ENCODE data around the gene NRCAM. TPM values are rescaled to one million over a fixed set of nuclear protein-coding genes. Genes with fewer than 3 reads are reported as not detected.

NRCAM gene
- total and polyA plus RNA-seq, 2 of the 13 experiments (the other 11 are each of a cell fraction or from before 2014, with no cell fraction given): 0.31 to 0.33 TPM

DNA sequence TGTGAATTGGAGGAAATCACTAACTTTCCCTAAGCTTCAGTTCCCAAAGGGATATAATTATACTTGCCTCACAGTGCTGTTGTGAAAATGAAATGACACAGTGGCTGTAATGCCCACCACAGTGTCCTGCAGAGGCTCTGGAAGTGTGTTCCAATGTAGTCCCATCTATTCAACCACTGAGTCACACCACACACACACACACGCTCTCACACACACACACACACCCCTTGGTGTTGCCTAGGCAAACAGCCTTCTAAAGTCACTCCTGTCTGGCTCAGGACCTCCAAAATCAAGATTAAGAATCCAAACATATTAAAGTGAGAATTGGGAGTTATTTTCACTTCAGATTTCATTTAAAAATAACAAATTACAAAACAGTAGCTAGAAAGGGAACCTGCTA lies 73.3 kb downstream of the NRCAM start:
- H3K4me1 ChIP-seq (ENCODE audit: insufficient read depth, low read length): no peaks in the 10 kb centered on the region
- no peak for TF ChIP-seq RCOR2 (CRISPR knock-in tag; IDR thresholded peaks at IDR 0.05)
- no peaks in the 10 kb centered on the region for H3K79me2 ChIP-seq (ENCODE audit: insufficient read depth, low read length)
- 13% methylated on average over 1 of the region's 1 CpG for WGBS (ENCODE audit: low lambda C conversion rate)
- no peak overlapping the region for H2AFZ ChIP-seq (ENCODE audit: low read length)
- FAIRE-seq (no peak), ATAC-seq (no peak), DNase-seq (ENCODE audit: low spot score) (no peak)
- ChIA-PET CTCF (ENCODE audit: low intra/inter-chr PET ratio, low total read pairs) (no interaction called here), POLR2A (no interaction called here)
- H3K27me3 ChIP-seq (ENCODE audit: control insufficient read depth in 1 of 2, insufficient read depth in 2 of 2, low read length in 2 of 2): no peaks in the 10 kb centered on the region; a peak in 1 of 5 replicates
- no peak overlapping the region for H3K27ac ChIP-seq (ENCODE audit: extremely low read length, insufficient read depth, low read length)
- H3K36me3 ChIP-seq (replicated peaks in 1 of 2; ENCODE audit: control insufficient read depth in 1 of 2, insufficient read depth in 2 of 2, low read length in 2 of 2): no peaks in the 10 kb centered on the region
- no TSS peak for BruUV-seq (replicated peaks)
- intact Hi-C loops (cut with micrococcal nuclease; ENCODE audit: unreplicated experiment) (loop anchor here (10.0 kb wide), 1 partner anchor 198 kb away; no protein-coding TSS in a partner anchor), in situ Hi-C loops (cut with HindIII; ENCODE audit: extremely low pct_ligation_motif_present, low pct_unique_long_range_greater_than_20kb) (no loop called here)
- H4K20me1 ChIP-seq (ENCODE audit: insufficient read depth, low read length): no peaks in the 10 kb centered on the region
- H3K4me3 ChIP-seq (replicated peaks in 1 of 3; ENCODE audit: insufficient read depth in 1 of 3, low read depth in 2 of 3, low read length in 3 of 3): no peak overlapping the region
- no peak overlapping the region for H3K4me2 ChIP-seq (ENCODE audit: low read depth, low read length)
- no peaks in the 10 kb centered on the region for H3K9me3 ChIP-seq (ENCODE audit: low read length)
- no peak overlapping the region for H3K9ac ChIP-seq (ENCODE audit: insufficient read depth, low read depth, low read length)

DNA sequence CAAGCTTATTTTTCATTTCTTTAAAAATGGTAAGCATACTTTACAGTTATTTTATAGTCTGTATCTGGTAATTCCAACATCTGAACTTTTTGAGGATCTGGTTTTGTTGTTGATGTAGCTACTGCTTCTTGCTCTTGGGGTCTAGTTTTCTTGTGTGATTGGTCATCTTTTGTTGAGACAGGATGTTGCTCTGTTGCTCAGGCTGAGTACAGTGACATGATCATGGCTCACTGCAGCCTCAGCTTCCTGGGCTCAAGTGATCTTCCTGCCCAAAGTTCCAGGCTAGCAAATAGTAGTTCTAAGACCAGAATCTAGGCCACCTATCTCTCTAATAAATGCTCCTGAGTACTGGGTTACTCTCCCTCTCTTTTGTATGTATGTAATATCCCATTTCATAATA lies 75.7 kb downstream of the NRCAM start:
- TF ChIP-seq NFE2L2 (IDR thresholded peaks at IDR 0.05; ENCODE audit: low read length): no peak
- TF ChIP-seq GLI4 (CRISPR knock-in tag; IDR thresholded peaks at IDR 0.05; ENCODE audit: borderline replicate concordance): no peak
- no peak for TF ChIP-seq ZNF713 (CRISPR knock-in tag; IDR thresholded peaks at IDR 0.05)
- TF ChIP-seq, protein P1, sequence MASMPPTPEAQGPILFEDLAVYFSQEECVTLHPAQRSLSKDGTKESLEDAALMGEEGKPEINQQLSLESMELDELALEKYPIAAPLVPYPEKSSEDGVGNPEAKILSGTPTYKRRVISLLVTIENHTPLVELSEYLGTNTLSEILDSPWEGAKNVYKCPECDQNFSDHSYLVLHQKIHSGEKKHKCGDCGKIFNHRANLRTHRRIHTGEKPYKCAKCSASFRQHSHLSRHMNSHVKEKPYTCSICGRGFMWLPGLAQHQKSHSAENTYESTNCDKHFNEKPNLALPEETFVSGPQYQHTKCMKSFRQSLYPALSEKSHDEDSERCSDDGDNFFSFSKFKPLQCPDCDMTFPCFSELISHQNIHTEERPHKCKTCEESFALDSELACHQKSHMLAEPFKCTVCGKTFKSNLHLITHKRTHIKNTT (CRISPR knock-in tag; IDR thresholded peaks at IDR 0.05): no peak
- no peak for TF ChIP-seq KLF16 (CRISPR knock-in tag; IDR thresholded peaks at IDR 0.05)
- TF ChIP-seq, protein P2, sequence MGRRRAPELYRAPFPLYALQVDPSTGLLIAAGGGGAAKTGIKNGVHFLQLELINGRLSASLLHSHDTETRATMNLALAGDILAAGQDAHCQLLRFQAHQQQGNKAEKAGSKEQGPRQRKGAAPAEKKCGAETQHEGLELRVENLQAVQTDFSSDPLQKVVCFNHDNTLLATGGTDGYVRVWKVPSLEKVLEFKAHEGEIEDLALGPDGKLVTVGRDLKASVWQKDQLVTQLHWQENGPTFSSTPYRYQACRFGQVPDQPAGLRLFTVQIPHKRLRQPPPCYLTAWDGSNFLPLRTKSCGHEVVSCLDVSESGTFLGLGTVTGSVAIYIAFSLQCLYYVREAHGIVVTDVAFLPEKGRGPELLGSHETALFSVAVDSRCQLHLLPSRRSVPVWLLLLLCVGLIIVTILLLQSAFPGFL (CRISPR knock-in tag; IDR thresholded peaks at IDR 0.05): no peak
- no peak for TF ChIP-seq KDM5A (IDR thresholded peaks at IDR 0.05; ENCODE audit: borderline replicate concordance, low read length)
- no peak for TF ChIP-seq ZNF776 (CRISPR knock-in tag; IDR thresholded peaks at IDR 0.05)
- no peak for TF ChIP-seq ZNF510 (CRISPR knock-in tag; IDR thresholded peaks at IDR 0.05; ENCODE audit: low read depth)
- no peak for TF ChIP-seq ZNF562 (CRISPR knock-in tag; IDR thresholded peaks at IDR 0.05; ENCODE audit: borderline replicate concordance)
- TF ChIP-seq, protein P3, sequence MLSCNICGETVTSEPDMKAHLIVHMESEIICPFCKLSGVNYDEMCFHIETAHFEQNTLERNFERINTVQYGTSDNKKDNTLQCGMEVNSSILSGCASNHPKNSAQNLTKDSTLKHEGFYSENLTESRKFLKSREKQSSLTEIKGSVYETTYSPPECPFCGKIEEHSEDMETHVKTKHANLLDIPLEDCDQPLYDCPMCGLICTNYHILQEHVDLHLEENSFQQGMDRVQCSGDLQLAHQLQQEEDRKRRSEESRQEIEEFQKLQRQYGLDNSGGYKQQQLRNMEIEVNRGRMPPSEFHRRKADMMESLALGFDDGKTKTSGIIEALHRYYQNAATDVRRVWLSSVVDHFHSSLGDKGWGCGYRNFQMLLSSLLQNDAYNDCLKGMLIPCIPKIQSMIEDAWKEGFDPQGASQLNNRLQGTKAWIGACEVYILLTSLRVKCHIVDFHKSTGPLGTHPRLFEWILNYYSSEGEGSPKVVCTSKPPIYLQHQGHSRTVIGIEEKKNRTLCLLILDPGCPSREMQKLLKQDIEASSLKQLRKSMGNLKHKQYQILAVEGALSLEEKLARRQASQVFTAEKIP (CRISPR knock-in tag; IDR thresholded peaks at IDR 0.05; ENCODE audit: borderline replicate concordance): no peak
- no peak for TF ChIP-seq NFYB (CRISPR knock-in tag; IDR thresholded peaks at IDR 0.05)
- TF ChIP-seq ZMYM2 (CRISPR knock-in tag; IDR thresholded peaks at IDR 0.05): no peak
- TF ChIP-seq ARHGAP35 (CRISPR knock-in tag; IDR thresholded peaks at IDR 0.05; ENCODE audit: borderline replicate concordance): no peak
- H3K9me3 ChIP-seq (ENCODE audit: low read length): no peaks in the 10 kb centered on the region
- no peaks in the 10 kb centered on the region for H3K36me3 ChIP-seq (replicated peaks in 1 of 2; ENCODE audit: control insufficient read depth in 1 of 2, insufficient read depth in 2 of 2, low read length in 2 of 2)
- BruUV-seq (replicated peaks): no TSS peak
- H3K79me2 ChIP-seq (ENCODE audit: insufficient read depth, low read length): no peaks in the 10 kb centered on the region
- H3K4me2 ChIP-seq (ENCODE audit: low read depth, low read length): no peak overlapping the region
- no peak overlapping the region for H3K27ac ChIP-seq (ENCODE audit: extremely low read length, insufficient read depth, low read length)
- H2AFZ ChIP-seq (ENCODE audit: low read length): no peak overlapping the region
- intact Hi-C loops (cut with micrococcal nuclease; ENCODE audit: unreplicated experiment) (loop anchor here (10.0 kb wide), 1 partner anchor 196 kb away; no protein-coding TSS in a partner anchor), in situ Hi-C loops (cut with HindIII; ENCODE audit: extremely low pct_ligation_motif_present, low pct_unique_long_range_greater_than_20kb) (no loop called here)
- no peak for ATAC-seq
- ChIA-PET POLR2A (no interaction called here), CTCF (ENCODE audit: low intra/inter-chr PET ratio, low total read pairs) (no interaction called here)
- no peaks in the 10 kb centered on the region for H4K20me1 ChIP-seq (ENCODE audit: insufficient read depth, low read length)
- H3K27me3 ChIP-seq (ENCODE audit: control insufficient read depth in 1 of 2, insufficient read depth in 2 of 2, low read length in 2 of 2): no peaks in the 10 kb centered on the region; a peak in 1 of 5 replicates
- FAIRE-seq: no peak
- H3K4me1 ChIP-seq (ENCODE audit: insufficient read depth, low read length): no peaks in the 10 kb centered on the region
- H3K9ac ChIP-seq (ENCODE audit: insufficient read depth, low read depth, low read length): no peak overlapping the region
- no peak for DNase-seq (ENCODE audit: low spot score)
- H3K4me3 ChIP-seq (replicated peaks in 1 of 3; ENCODE audit: insufficient read depth in 1 of 3, low read depth in 2 of 3, low read length in 3 of 3): no peak overlapping the region

All from HepG2 (cell line).